DOHH2 (cell line): ENCODE measurements around the gene KLHDC8A.

Experiments
- H3F3A ChIP-seq: fragments of 200-600 bp; sonication (generic), shearing (Covaris generic); 2 replicates; pipeline ENCODE4 v1.6.0; 2016; ENCODE audit warnings: antibody characterized with exemption, mild to moderate bottlenecking; ENCODE audit not compliant: control insufficient read depth, insufficient read depth
- H3K27ac ChIP-seq: fragments of 200-600 bp; sonication (generic); 2 replicates; pipeline ENCODE4 v1.5.1; 2014; ENCODE audit warnings: low read depth, mild to moderate bottlenecking, low read length, moderate library complexity
- H3K27me3 ChIP-seq: fragments of 200-600 bp; sonication (generic); 2 replicates; pipeline ENCODE4 v1.6.1; 2014; ENCODE audit warnings: mild to moderate bottlenecking, low read length, mixed read lengths; ENCODE audit not compliant: control insufficient read depth
- H3K36me3 ChIP-seq: fragments of 200-600 bp; sonication (generic); 2 replicates; pipeline ENCODE4 v1.6.1; 2014; ENCODE audit warnings: mild to moderate bottlenecking, low read length, moderate library complexity, mixed read lengths; ENCODE audit not compliant: control insufficient read depth
- H3K4me1 ChIP-seq: fragments of 200-600 bp; sonication (generic); 2 replicates; pipeline ENCODE4 v1.6.1; 2014; ENCODE audit warnings: mild to moderate bottlenecking, low read length, mixed read lengths; ENCODE audit not compliant: control insufficient read depth
- H3K4me2 ChIP-seq: fragments of 200-600 bp; sonication (generic); 2 replicates; pipeline ENCODE4 v1.6.0; 2014; ENCODE audit warnings: mild to moderate bottlenecking, low read length, moderate library complexity
- H3K4me3 ChIP-seq: fragments of 200-600 bp; sonication (generic); 2 replicates; pipeline ENCODE4 v1.5.1; 2014; ENCODE audit warnings: mild to moderate bottlenecking, low read length, mixed read lengths
- H3K79me2 ChIP-seq: fragments of 200-600 bp; sonication (generic); 2 replicates; pipeline ENCODE4 v1.6.1; 2014; ENCODE audit warnings: mild to moderate bottlenecking, low read length, mixed read lengths; ENCODE audit not compliant: control insufficient read depth
- H3K9me2 ChIP-seq: fragments of 200-600 bp; sonication (generic); replicated peaks from 2 replicates; pipeline ENCODE4 v1.6.1; 2014; ENCODE audit warnings: mild to moderate bottlenecking, low read length, mixed read lengths; ENCODE audit not compliant: control insufficient read depth
- H3K9me3 ChIP-seq: fragments of 200-600 bp; sonication (generic); 2 replicates; pipeline ENCODE4 v1.6.1; 2014; ENCODE audit warnings: antibody characterized with exemption, low read length, mixed read lengths; ENCODE audit not compliant: control insufficient read depth, insufficient read depth
- H4K20me1 ChIP-seq: fragments of 200-600 bp; sonication (generic); 2 replicates; pipeline ENCODE4 v1.6.0; 2014; ENCODE audit warnings: low read depth, mild to moderate bottlenecking, antibody characterized with exemption, low read length, moderate library complexity; ENCODE audit not compliant: control insufficient read depth, insufficient read depth
- CTCF ChIP-seq: fragments of 200-600 bp; sonication (generic); IDR thresholded peaks from one replicate; pipeline ENCODE4 v1.5.1; 2014; ENCODE audit warnings: antibody characterized with exemption, mild to moderate bottlenecking, low read depth, low read length; ENCODE audit not compliant: poor library complexity, severe bottlenecking
- EZH2phosphoT487 ChIP-seq: fragments of 200-600 bp; sonication (generic); IDR thresholded peaks from 2 replicates; pipeline ENCODE4 v1.6.1; 2017; ENCODE audit warnings: borderline replicate concordance, mild to moderate bottlenecking, antibody characterized with exemption, low read length, moderate library complexity, mixed read lengths

The KLHDC8A gene

DNA sequence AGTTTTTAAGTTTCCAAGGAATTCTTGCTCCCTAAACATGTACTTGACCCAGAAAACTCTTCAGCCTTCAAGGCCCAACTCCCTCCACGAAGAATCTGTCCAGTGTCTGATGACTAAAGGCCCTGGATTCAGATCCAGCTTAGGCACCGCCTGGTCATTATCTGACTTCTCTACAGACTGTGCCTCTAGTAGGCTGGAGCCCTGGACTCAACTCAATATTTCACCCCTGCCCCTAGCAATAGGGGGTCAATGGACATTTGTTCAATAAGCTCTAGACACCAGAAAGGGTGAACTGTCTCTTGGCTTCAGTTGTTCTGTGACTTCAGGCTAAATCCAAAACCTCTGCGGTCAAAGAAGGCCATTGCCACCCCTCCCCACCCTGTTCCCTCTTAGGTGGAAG lies 69.6 kb downstream of the KLHDC8A start:
- H3F3A ChIP-seq = peaks cover 28% of the 10 kb centered on the region
- peak overlapping the region; percentile 65 for H3K4me3 ChIP-seq
- H3K4me1 ChIP-seq = peaks cover 90% of the 10 kb centered on the region
- peak overlapping the region; percentile 99 for H3K27ac ChIP-seq
- peaks cover 9% of the 10 kb centered on the region for H3K36me3 ChIP-seq
- H3K27me3 ChIP-seq = no peaks in the 10 kb centered on the region
- H3K4me2 ChIP-seq = peak overlapping the region; percentile 87
- H4K20me1 ChIP-seq = no peaks in the 10 kb centered on the region
- no peaks in the 10 kb centered on the region for H3K9me3 ChIP-seq
- H3K79me2 ChIP-seq = no peaks in the 10 kb centered on the region; the same call in 1 of the 2 replicates
- TF ChIP-seq CTCF (no peak), EZH2phosphoT487 (no peak)
- no peaks in the 10 kb centered on the region for H3K9me2 ChIP-seq

GRCh38 chr1:205286335-205286950 lies 70.3 kb downstream of the KLHDC8A start:
- peak overlapping the region; percentile 87 for H3K4me2 ChIP-seq
- peaks cover 84% of the 10 kb centered on the region for H3K4me1 ChIP-seq

More at GRCh38 chr1:205286335-205286950, 70.3 kb downstream of the KLHDC8A start:
- H3K4me3 ChIP-seq = peak overlapping the region; percentile 65
- H3F3A ChIP-seq = peaks cover 30% of the 10 kb centered on the region
- H4K20me1 ChIP-seq = no peaks in the 10 kb centered on the region
- H3K79me2 ChIP-seq = no peaks in the 10 kb centered on the region; the same call in 1 of the 2 replicates
- peak overlapping the region; percentile 99 for H3K27ac ChIP-seq
- no peaks in the 10 kb centered on the region for H3K9me2 ChIP-seq
- H3K9me3 ChIP-seq = no peaks in the 10 kb centered on the region
- TF ChIP-seq EZH2phosphoT487 (no peak), CTCF (no peak)
- no peaks in the 10 kb centered on the region for H3K27me3 ChIP-seq
- H3K36me3 ChIP-seq = peaks cover 9% of the 10 kb centered on the region
